Stimulated activated CD4-positive, alpha-beta T cell treated with anti-CD3 and anti-CD28 coated beads, Interleukin-1b, Interleukin-23, amount 100 ng/mL, for 4 hours (primary cell): Measurements from ENCODE around the gene ABCG1.

ENCODE experiments used
- DNase-seq, 2 donors: peaks; one replicate each; pipeline ENCODE4 v3.0.0-alpha.2; 2020; ENCODE audit warnings: low read depth in 2 of 2

Gene ABCG1

GRCh38 chr21:42271065-42271464, 52.1 kb downstream of the ABCG1 start:
- no peak for DNase-seq

- DNase-seq = no peak
Observed at GRCh38 chr21:42272109-42272962, 53.4 kb downstream of the ABCG1 start.

- DNase-seq = no peak
Observed at GRCh38 chr21:42272984-42273600, 54.2 kb downstream of the ABCG1 start.

- DNase-seq = no peak
Observed at GRCh38 chr21:42276076-42276475, 57.1 kb downstream of the ABCG1 start.

- no peak for DNase-seq
Observed at GRCh38 chr21:42276526-42277154, 57.7 kb downstream of the ABCG1 start.

- DNase-seq = no peak
Observed at GRCh38 chr21:42277593-42277992, 58.7 kb downstream of the ABCG1 start.

- no peak for DNase-seq
Observed at GRCh38 chr21:42278451-42279149, 59.7 kb downstream of the ABCG1 start.

GRCh38 chr21:42279341-42279871, 60.5 kb downstream of the ABCG1 start:
- no peak for DNase-seq

- DNase-seq = no peak
Observed at GRCh38 chr21:42279888-42280287, 60.9 kb downstream of the ABCG1 start.

- no peak for DNase-seq
Observed at GRCh38 chr21:42280356-42281180, 61.6 kb downstream of the ABCG1 start.

- no peak for DNase-seq
Observed at GRCh38 chr21:42281181-42281680, 62.3 kb downstream of the ABCG1 start.

- no peak for DNase-seq
Observed at GRCh38 chr21:42282021-42282420, 63.1 kb downstream of the ABCG1 start.

GRCh38 chr21:42282715-42283114, 63.8 kb downstream of the ABCG1 start:
- DNase-seq = no peak

- no peak for DNase-seq
Observed at GRCh38 chr21:42285569-42286245, 66.8 kb downstream of the ABCG1 start.

GRCh38 chr21:42286416-42286815, 67.5 kb downstream of the ABCG1 start:
- DNase-seq = no peak

- DNase-seq = no peak
Observed at GRCh38 chr21:42287193-42288083, 68.5 kb downstream of the ABCG1 start.

- DNase-seq = no peak
Observed at GRCh38 chr21:42288962-42289361, 70.0 kb downstream of the ABCG1 start.

- DNase-seq = no peak
Observed at GRCh38 chr21:42289926-42290325, 71.0 kb downstream of the ABCG1 start.

- no peak for DNase-seq
Observed at GRCh38 chr21:42290505-42290904, 71.6 kb downstream of the ABCG1 start.
